ENCODE measurements around the gene CGB8. TPM values are rescaled to one million over a fixed set of nuclear protein-coding genes. Genes with fewer than 3 reads are reported as not detected.
"Not testable (repeated sequence)": the region's sequence is repeated elsewhere in the genome, so short reads cannot be mapped to it uniquely, and the experiment has no call there.

The CGB8 gene
- polyA plus RNA-seq, 1 donor (not counting 4 experiments of a cell fraction or from before 2014, with no cell fraction given), result not detected

- H3K4me2 ChIP-seq (ENCODE audit: control insufficient read depth, extremely low read depth, insufficient read depth, low read depth, low read length); H4K20me1 ChIP-seq (ENCODE audit: control insufficient read depth, extremely low read depth, insufficient read depth, low read length); dilution Hi-C loops (cut with MboI; ENCODE audit: extremely low pct_ligation_motif_present, low sequenced_read_pairs); H3K4me3 ChIP-seq (ENCODE audit: control insufficient read depth in 2 of 3, extremely low read depth in 1 of 3, insufficient read depth in 2 of 3, low read depth in 1 of 3, low read length in 3 of 3); H3K9ac ChIP-seq (ENCODE audit: control insufficient read depth, extremely low read depth, insufficient read depth, low read length); H3K27ac ChIP-seq (ENCODE audit: control insufficient read depth, insufficient read depth, low read length); H3K9me3 ChIP-seq (ENCODE audit: control insufficient read depth, low read depth, low read length); H3K4me1 ChIP-seq (ENCODE audit: control insufficient read depth, extremely low read depth, insufficient read depth, low read length); H3K27me3 ChIP-seq (ENCODE audit: control insufficient read depth, extremely low read depth, insufficient read depth, low read length); DNase-seq (ENCODE audit: low read depth, low spot score); H3K9me1 ChIP-seq (ENCODE audit: control insufficient read depth, extremely low read depth, insufficient read depth, low read length); H3K36me3 ChIP-seq (ENCODE audit: control insufficient read depth in 2 of 2, extremely low read depth in 1 of 2, insufficient read depth in 2 of 2, low read length in 2 of 2); H3K79me2 ChIP-seq (ENCODE audit: control insufficient read depth, insufficient read depth, low read length); FAIRE-seq; H2AFZ ChIP-seq (ENCODE audit: control insufficient read depth, low read length): not testable (repeated sequence)
These were observed 6.2 kb downstream of the CGB8 start for GRCh38 chr19:49042666-49043065.

GRCh38 chr19:49042177-49042576 lies 6.7 kb downstream of the CGB8 start:
- Histone ChIP-seq H3K9me1 (ENCODE audit: control insufficient read depth, extremely low read depth, insufficient read depth, low read length) (no peaks in the 10 kb centered on the region), H3K79me2 (ENCODE audit: control insufficient read depth, insufficient read depth, low read length) (no peaks in the 10 kb centered on the region), H3K4me2 (ENCODE audit: control insufficient read depth, extremely low read depth, insufficient read depth, low read depth, low read length) (no peak overlapping the region), H3K27me3 (ENCODE audit: control insufficient read depth, extremely low read depth, insufficient read depth, low read length) (no peaks in the 10 kb centered on the region), H3K27ac (ENCODE audit: control insufficient read depth, insufficient read depth, low read length) (no peak overlapping the region), H2AFZ (ENCODE audit: control insufficient read depth, low read length) (no peak overlapping the region), H3K4me3 (ENCODE audit: control insufficient read depth in 2 of 3, extremely low read depth in 1 of 3, insufficient read depth in 2 of 3, low read depth in 1 of 3, low read length in 3 of 3) (no peak overlapping the region), H3K36me3 (ENCODE audit: control insufficient read depth in 2 of 2, extremely low read depth in 1 of 2, insufficient read depth in 2 of 2, low read length in 2 of 2) (no peaks in the 10 kb centered on the region), H3K9ac (ENCODE audit: control insufficient read depth, extremely low read depth, insufficient read depth, low read length) (no peak overlapping the region), H4K20me1 (ENCODE audit: control insufficient read depth, extremely low read depth, insufficient read depth, low read length) (no peaks in the 10 kb centered on the region), H3K9me3 (ENCODE audit: control insufficient read depth, low read depth, low read length) (no peaks in the 10 kb centered on the region), H3K4me1 (ENCODE audit: control insufficient read depth, extremely low read depth, insufficient read depth, low read length) (peaks cover 5% of the 10 kb centered on the region)
- dilution Hi-C loops (cut with MboI; ENCODE audit: extremely low pct_ligation_motif_present, low sequenced_read_pairs), result no loop called here
- no peak for TF ChIP-seq CTCF (optimal IDR thresholded peaks at IDR 0.05 in 1 of 3, IDR thresholded peaks at IDR 0.05 in 1 of 3, conservative IDR thresholded peaks at IDR 0.05 in 1 of 3; ENCODE audit: extremely low read depth in 1 of 3, insufficient read depth in 2 of 3, low read length in 3 of 3)
- TF ChIP-seq EZH2 (IDR thresholded peaks at IDR 0.05; ENCODE audit: low read length), result no peak
- DNase-seq (ENCODE audit: low read depth, low spot score) (no peak), FAIRE-seq (no peak)

GRCh38 chr19:49039736-49040135 lies 9.2 kb downstream of the CGB8 start:
- H3K9me1 ChIP-seq (ENCODE audit: control insufficient read depth, extremely low read depth, insufficient read depth, low read length); FAIRE-seq; H3K36me3 ChIP-seq (ENCODE audit: control insufficient read depth in 2 of 2, extremely low read depth in 1 of 2, insufficient read depth in 2 of 2, low read length in 2 of 2); H3K9ac ChIP-seq (ENCODE audit: control insufficient read depth, extremely low read depth, insufficient read depth, low read length); H3K27me3 ChIP-seq (ENCODE audit: control insufficient read depth, extremely low read depth, insufficient read depth, low read length); H3K27ac ChIP-seq (ENCODE audit: control insufficient read depth, insufficient read depth, low read length); H3K4me2 ChIP-seq (ENCODE audit: control insufficient read depth, extremely low read depth, insufficient read depth, low read depth, low read length); H3K79me2 ChIP-seq (ENCODE audit: control insufficient read depth, insufficient read depth, low read length); DNase-seq (ENCODE audit: low read depth, low spot score); dilution Hi-C loops (cut with MboI; ENCODE audit: extremely low pct_ligation_motif_present, low sequenced_read_pairs); H3K9me3 ChIP-seq (ENCODE audit: control insufficient read depth, low read depth, low read length); H3K4me3 ChIP-seq (ENCODE audit: control insufficient read depth in 2 of 3, extremely low read depth in 1 of 3, insufficient read depth in 2 of 3, low read depth in 1 of 3, low read length in 3 of 3); H4K20me1 ChIP-seq (ENCODE audit: control insufficient read depth, extremely low read depth, insufficient read depth, low read length); H2AFZ ChIP-seq (ENCODE audit: control insufficient read depth, low read length); H3K4me1 ChIP-seq (ENCODE audit: control insufficient read depth, extremely low read depth, insufficient read depth, low read length): not testable (repeated sequence)

- H4K20me1 ChIP-seq (ENCODE audit: control insufficient read depth, extremely low read depth, insufficient read depth, low read length); H3K36me3 ChIP-seq (ENCODE audit: control insufficient read depth in 2 of 2, extremely low read depth in 1 of 2, insufficient read depth in 2 of 2, low read length in 2 of 2); H3K9me3 ChIP-seq (ENCODE audit: control insufficient read depth, low read depth, low read length); H3K9ac ChIP-seq (ENCODE audit: control insufficient read depth, extremely low read depth, insufficient read depth, low read length); H3K4me1 ChIP-seq (ENCODE audit: control insufficient read depth, extremely low read depth, insufficient read depth, low read length); H3K27ac ChIP-seq (ENCODE audit: control insufficient read depth, insufficient read depth, low read length); H3K4me2 ChIP-seq (ENCODE audit: control insufficient read depth, extremely low read depth, insufficient read depth, low read depth, low read length); H2AFZ ChIP-seq (ENCODE audit: control insufficient read depth, low read length); H3K4me3 ChIP-seq (ENCODE audit: control insufficient read depth in 2 of 3, extremely low read depth in 1 of 3, insufficient read depth in 2 of 3, low read depth in 1 of 3, low read length in 3 of 3); DNase-seq (ENCODE audit: low read depth, low spot score); dilution Hi-C loops (cut with MboI; ENCODE audit: extremely low pct_ligation_motif_present, low sequenced_read_pairs); H3K79me2 ChIP-seq (ENCODE audit: control insufficient read depth, insufficient read depth, low read length); H3K9me1 ChIP-seq (ENCODE audit: control insufficient read depth, extremely low read depth, insufficient read depth, low read length); H3K27me3 ChIP-seq (ENCODE audit: control insufficient read depth, extremely low read depth, insufficient read depth, low read length); FAIRE-seq: not testable (repeated sequence)
These were observed 10.2 kb downstream of the CGB8 start for GRCh38 chr19:49038557-49039276.

Data from keratinocyte (primary cell).